ENCODE data around the gene TBC1D20. TPM values are rescaled to one million over a fixed set of nuclear protein-coding genes. Genes with fewer than 3 reads are reported as not detected.

Gene TBC1D20
- total and polyA plus RNA-seq, 3 donors from 2014 or later = 43.5 to 52.6 (median 45.7) TPM

- WGBS, 2 donors = 83 to 90% methylated on average over 3 of the region's 3 CpGs
- no peak for TF ChIP-seq POLR2A (IDR thresholded peaks at IDR 0.05)
- no peak for TF ChIP-seq CTCF (IDR thresholded peaks at IDR 0.05)
- no peaks in the 10 kb centered on the region for H3K27me3 ChIP-seq
- H3K27ac ChIP-seq = no peak overlapping the region
- no peaks in the 10 kb centered on the region for H3K36me3 ChIP-seq (ENCODE audit: low read depth, missing control alignments)
- no peak overlapping the region for H3K4me3 ChIP-seq
- H3K4me1 ChIP-seq = no peaks in the 10 kb centered on the region
- no peak for DNase-seq
- H3K9me3 ChIP-seq = no peaks in the 10 kb centered on the region
- intact Hi-C loops (cut with DNase I; ENCODE audit: low total_unique reads) = no loop called here
Measured at GRCh38 chr20:504632-505075, 42.3 kb upstream of the TBC1D20 start.

DNA sequence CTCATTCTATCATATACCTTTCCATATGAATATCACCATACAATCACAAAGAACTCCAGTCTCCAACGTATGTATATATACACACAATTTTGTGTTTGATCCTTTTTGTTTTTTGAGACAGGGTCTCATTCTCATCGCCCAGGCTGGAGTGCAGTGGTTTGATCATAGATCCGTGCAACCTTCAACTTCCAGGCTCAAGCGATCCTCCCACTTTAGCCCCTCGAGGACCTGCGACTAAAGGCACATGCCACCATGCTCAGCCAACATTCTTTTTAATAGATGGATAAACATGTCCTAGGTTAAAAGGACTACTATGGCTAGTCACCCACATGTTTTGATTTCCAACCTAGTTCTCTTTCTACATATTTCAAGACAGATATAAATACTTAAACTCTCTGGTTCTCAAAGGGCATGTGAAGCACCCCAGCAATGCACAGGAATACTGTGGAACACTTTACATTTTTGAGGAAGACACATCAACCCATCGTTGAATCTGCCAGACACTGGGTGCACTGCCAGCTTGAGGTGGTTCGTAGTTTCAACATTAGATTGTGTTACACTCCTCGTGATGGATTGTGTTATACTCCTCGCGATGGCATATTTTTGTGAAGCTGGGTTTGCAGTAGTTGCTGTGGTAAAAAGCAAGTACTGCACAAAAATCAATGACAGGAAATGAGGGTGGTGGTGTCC is 40.9 kb upstream of the TBC1D20 start:
- H3K9me3 ChIP-seq = no peaks in the 10 kb centered on the region
- TF ChIP-seq POLR2A (IDR thresholded peaks at IDR 0.05) (no peak), CTCF (IDR thresholded peaks at IDR 0.05) (no peak)
- DNase-seq = no peak
- WGBS, 2 donors = 94% methylated on average over 11 of the region's 11 CpGs
- intact Hi-C loops (cut with DNase I; ENCODE audit: low total_unique reads) = no loop called here
- no peaks in the 10 kb centered on the region for H3K27me3 ChIP-seq
- H3K4me1 ChIP-seq = no peaks in the 10 kb centered on the region
- no peak overlapping the region for H3K27ac ChIP-seq
- H3K36me3 ChIP-seq (ENCODE audit: low read depth, missing control alignments) = no peaks in the 10 kb centered on the region
- H3K4me3 ChIP-seq = no peak overlapping the region

DNA sequence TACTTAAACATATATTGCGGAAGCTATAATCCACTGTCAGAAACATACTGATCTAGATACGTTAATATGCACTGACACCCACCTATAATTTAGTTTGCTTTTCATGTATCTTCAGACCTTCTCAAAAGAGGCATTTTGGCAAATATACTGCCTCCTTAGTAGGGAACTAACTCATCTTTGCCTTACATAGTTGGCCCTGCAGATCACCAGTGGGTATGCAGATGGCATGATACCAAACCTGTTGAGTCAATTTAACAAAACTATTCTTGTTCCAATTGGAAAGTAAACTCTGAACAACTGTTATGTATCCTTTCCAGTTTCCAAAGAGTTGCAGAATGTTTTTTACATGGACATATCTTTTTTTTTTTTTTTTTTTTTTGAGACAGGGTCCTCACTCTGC is 35.6 kb upstream of the TBC1D20 start:
- Histone ChIP-seq H3K9me3 (no peaks in the 10 kb centered on the region), H3K36me3 (ENCODE audit: low read depth, missing control alignments) (no peaks in the 10 kb centered on the region), H3K27me3 (no peaks in the 10 kb centered on the region), H3K4me1 (no peaks in the 10 kb centered on the region), H3K4me3 (no peak overlapping the region), H3K27ac (no peak overlapping the region)
- 91 to 99% methylated on average over 2 of the region's 2 CpGs for WGBS, 2 donors
- TF ChIP-seq CTCF (IDR thresholded peaks at IDR 0.05) (no peak), POLR2A (IDR thresholded peaks at IDR 0.05) (no peak)
- no peak for DNase-seq
- intact Hi-C loops (cut with DNase I; ENCODE audit: low total_unique reads) = no loop called here

DNA sequence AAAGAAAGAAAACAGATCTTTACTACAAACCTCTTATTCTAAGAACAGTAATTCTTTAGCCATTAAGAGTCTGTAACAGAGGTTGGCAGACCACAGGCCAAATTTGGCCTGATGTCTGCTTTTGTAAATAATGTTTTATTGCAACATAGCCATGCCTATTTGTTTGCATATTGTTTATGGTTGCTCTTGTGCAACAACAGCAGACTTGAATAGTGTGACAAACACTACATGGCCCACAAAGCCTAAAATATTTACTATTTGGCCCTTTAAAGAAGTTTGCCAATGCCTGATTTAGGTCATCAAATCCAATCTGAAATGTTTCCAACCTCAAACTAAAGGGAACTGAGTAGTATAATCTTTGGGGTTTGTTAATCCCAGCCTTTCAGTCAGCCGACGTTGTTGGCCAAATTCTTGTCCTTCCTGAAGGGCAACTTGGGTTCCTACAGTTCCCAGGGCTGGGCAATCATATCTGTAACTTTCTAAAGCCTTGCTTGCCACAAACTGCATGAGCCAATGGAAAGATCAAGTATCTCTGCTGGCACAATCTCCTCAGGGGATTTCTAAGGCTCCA is 33.9 kb upstream of the TBC1D20 start:
- TF ChIP-seq CTCF (IDR thresholded peaks at IDR 0.05) (no peak), POLR2A (IDR thresholded peaks at IDR 0.05) (no peak)
- no peak for DNase-seq
- Histone ChIP-seq H3K9me3 (no peaks in the 10 kb centered on the region), H3K4me3 (no peak overlapping the region), H3K27ac (no peak overlapping the region), H3K4me1 (no peaks in the 10 kb centered on the region), H3K27me3 (no peaks in the 10 kb centered on the region), H3K36me3 (ENCODE audit: low read depth, missing control alignments) (no peaks in the 10 kb centered on the region)
- 39 to 52% methylated on average over 2 of the region's 2 CpGs for WGBS, 2 donors
- intact Hi-C loops (cut with DNase I; ENCODE audit: low total_unique reads) = no loop called here

GRCh38 chr20:492159-492558 is 29.8 kb upstream of the TBC1D20 start:
- H3K4me1 ChIP-seq = no peaks in the 10 kb centered on the region
- H3K36me3 ChIP-seq (ENCODE audit: low read depth, missing control alignments) = no peaks in the 10 kb centered on the region
- 70 to 74% methylated on average over 5 of the region's 5 CpGs for WGBS, 2 donors
- intact Hi-C loops (cut with DNase I; ENCODE audit: low total_unique reads) = no loop called here
- H3K27ac ChIP-seq = no peak overlapping the region
- TF ChIP-seq CTCF (IDR thresholded peaks at IDR 0.05) (no peak), POLR2A (IDR thresholded peaks at IDR 0.05) (no peak)
- no peak for DNase-seq
- no peaks in the 10 kb centered on the region for H3K27me3 ChIP-seq
- no peaks in the 10 kb centered on the region for H3K9me3 ChIP-seq
- no peak overlapping the region for H3K4me3 ChIP-seq
